ENCODE data around the gene PHYKPL. TPM values are rescaled to one million over a fixed set of nuclear protein-coding genes. Genes with fewer than 3 reads are reported as not detected.

The PHYKPL gene
- total and polyA plus RNA-seq, 2 of the 8 experiments (the other 6 are each of a cell fraction or from before 2014, with no cell fraction given) = 25.1 to 32.1 TPM

DNA sequence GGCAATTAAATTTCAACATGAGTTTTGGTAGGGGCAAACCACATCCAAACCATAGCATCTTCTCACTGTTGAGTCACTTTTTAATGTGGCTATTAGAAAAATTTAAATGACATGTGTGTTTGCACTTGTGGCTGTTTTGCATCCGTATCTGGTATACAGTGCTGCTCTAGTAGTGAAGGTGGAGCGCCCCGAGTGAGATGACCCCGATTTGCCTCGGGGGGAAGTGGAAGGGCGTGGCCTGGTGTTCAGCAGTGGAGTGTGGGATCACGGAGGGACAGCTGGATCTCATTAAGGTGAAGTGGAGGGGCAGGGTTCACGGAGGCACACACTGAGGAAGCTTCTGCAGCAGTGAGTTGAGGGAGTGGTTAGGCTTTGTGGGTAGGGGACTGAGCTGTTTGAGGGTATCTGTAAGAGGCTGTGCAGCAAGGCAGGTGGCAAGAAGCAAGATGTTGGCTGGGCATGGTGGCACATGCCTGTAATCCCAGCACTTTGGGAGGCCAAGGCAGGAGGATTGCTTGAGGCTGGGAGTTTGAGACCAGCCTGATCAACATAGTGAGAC, 39.3 kb downstream of the PHYKPL start (continued):
- TF ChIP-seq, protein P1, sequence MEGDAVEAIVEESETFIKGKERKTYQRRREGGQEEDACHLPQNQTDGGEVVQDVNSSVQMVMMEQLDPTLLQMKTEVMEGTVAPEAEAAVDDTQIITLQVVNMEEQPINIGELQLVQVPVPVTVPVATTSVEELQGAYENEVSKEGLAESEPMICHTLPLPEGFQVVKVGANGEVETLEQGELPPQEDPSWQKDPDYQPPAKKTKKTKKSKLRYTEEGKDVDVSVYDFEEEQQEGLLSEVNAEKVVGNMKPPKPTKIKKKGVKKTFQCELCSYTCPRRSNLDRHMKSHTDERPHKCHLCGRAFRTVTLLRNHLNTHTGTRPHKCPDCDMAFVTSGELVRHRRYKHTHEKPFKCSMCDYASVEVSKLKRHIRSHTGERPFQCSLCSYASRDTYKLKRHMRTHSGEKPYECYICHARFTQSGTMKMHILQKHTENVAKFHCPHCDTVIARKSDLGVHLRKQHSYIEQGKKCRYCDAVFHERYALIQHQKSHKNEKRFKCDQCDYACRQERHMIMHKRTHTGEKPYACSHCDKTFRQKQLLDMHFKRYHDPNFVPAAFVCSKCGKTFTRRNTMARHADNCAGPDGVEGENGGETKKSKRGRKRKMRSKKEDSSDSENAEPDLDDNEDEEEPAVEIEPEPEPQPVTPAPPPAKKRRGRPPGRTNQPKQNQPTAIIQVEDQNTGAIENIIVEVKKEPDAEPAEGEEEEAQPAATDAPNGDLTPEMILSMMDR (IDR thresholded peaks at IDR 0.05; ENCODE audit: control extremely low read depth in 1 of 3, insufficient read depth in 1 of 3, low read depth in 1 of 3, low read length in 3 of 3) = no peak
- TF ChIP-seq ASH2L (IDR thresholded peaks at IDR 0.05; ENCODE audit: low read length) (no peak), SIX5 (IDR thresholded peaks at IDR 0.05; ENCODE audit: low read depth, low read length) (no peak), HDAC2 (IDR thresholded peaks at IDR 0.05; ENCODE audit: borderline replicate concordance in 1 of 2, low read depth in 2 of 2, low read length in 2 of 2) (no peak), EGR1 (IDR thresholded peaks at IDR 0.05; ENCODE audit: borderline replicate concordance, low read depth, low read length) (no peak), RNF2 (IDR thresholded peaks at IDR 0.05; ENCODE audit: borderline replicate concordance, low read depth, low read length, missing control alignments, poor library complexity, severe bottlenecking) (no peak), TAF7 (optimal IDR thresholded peaks at IDR 0.05; ENCODE audit: borderline replicate concordance, low read depth, low read length) (no peak)
